ENCODE measurements around the gene SCUBE1.

SCUBE1 gene

GRCh38 chr22:43238526-43239006, 104.6 kb downstream of the SCUBE1 start:
- H3K4me3 ChIP-seq (ENCODE audit: low read length, poor library complexity, severe bottlenecking), result no peak overlapping the region
- TF ChIP-seq EZH2phosphoT487 (IDR thresholded peaks at IDR 0.05; ENCODE audit: borderline replicate concordance), result no peak
- TF ChIP-seq CTCF (conservative IDR thresholded peaks at IDR 0.05; ENCODE audit: low read length), result no peak
- no peaks in the 10 kb centered on the region for H3F3A ChIP-seq (ENCODE audit: low read depth)
- H3K27me3 ChIP-seq (ENCODE audit: insufficient read depth, low read length, poor library complexity, severe bottlenecking), result no peaks in the 10 kb centered on the region
- H3K9ac ChIP-seq (ENCODE audit: low read depth, low read length, poor library complexity, severe bottlenecking), result peak overlapping the region; percentile 10
- H3K4me1 ChIP-seq (ENCODE audit: insufficient read depth, low read length, poor library complexity, severe bottlenecking), result peaks cover 17% of the 10 kb centered on the region
- H2AFZ ChIP-seq (ENCODE audit: low read length), result no peak overlapping the region
- no peaks in the 10 kb centered on the region for H3K9me3 ChIP-seq (ENCODE audit: insufficient read depth, low read depth, low read length)
- H3K9me2 ChIP-seq (replicated peaks; ENCODE audit: low read depth, low read length), result no peaks in the 10 kb centered on the region
- no peaks in the 10 kb centered on the region for H3K79me2 ChIP-seq (ENCODE audit: insufficient read depth, low read length)
- no peak overlapping the region for H3K4me2 ChIP-seq (ENCODE audit: low read depth, low read length, poor library complexity, severe bottlenecking)
- no peaks in the 10 kb centered on the region for H4K20me1 ChIP-seq (ENCODE audit: insufficient read depth, low read length, poor library complexity, severe bottlenecking)
- H3K36me3 ChIP-seq (ENCODE audit: insufficient read depth, low read length), result no peaks in the 10 kb centered on the region

GRCh38 chr22:43237280-43237679, 105.9 kb downstream of the SCUBE1 start:
- no peak overlapping the region for H3K9ac ChIP-seq (ENCODE audit: low read depth, low read length, poor library complexity, severe bottlenecking)
- H3K79me2 ChIP-seq (ENCODE audit: insufficient read depth, low read length), result no peaks in the 10 kb centered on the region
- H3K27me3 ChIP-seq (ENCODE audit: insufficient read depth, low read length, poor library complexity, severe bottlenecking), result no peaks in the 10 kb centered on the region

GRCh38 chr22:43236411-43237166, 106.6 kb downstream of the SCUBE1 start:
- Histone ChIP-seq H2AFZ (ENCODE audit: low read length) (no peak overlapping the region), H3K4me2 (ENCODE audit: low read depth, low read length, poor library complexity, severe bottlenecking) (no peak overlapping the region), H3F3A (ENCODE audit: low read depth) (no peaks in the 10 kb centered on the region), H3K4me3 (ENCODE audit: low read length, poor library complexity, severe bottlenecking) (no peak overlapping the region), H3K9ac (ENCODE audit: low read depth, low read length, poor library complexity, severe bottlenecking) (no peak overlapping the region), H4K20me1 (ENCODE audit: insufficient read depth, low read length, poor library complexity, severe bottlenecking) (no peaks in the 10 kb centered on the region), H3K36me3 (ENCODE audit: insufficient read depth, low read length) (no peaks in the 10 kb centered on the region), H3K79me2 (ENCODE audit: insufficient read depth, low read length) (no peaks in the 10 kb centered on the region), H3K9me2 (replicated peaks; ENCODE audit: low read depth, low read length) (no peaks in the 10 kb centered on the region), H3K27me3 (ENCODE audit: insufficient read depth, low read length, poor library complexity, severe bottlenecking) (no peaks in the 10 kb centered on the region), H3K9me3 (ENCODE audit: insufficient read depth, low read depth, low read length) (no peaks in the 10 kb centered on the region), H3K4me1 (ENCODE audit: insufficient read depth, low read length, poor library complexity, severe bottlenecking) (peaks cover 17% of the 10 kb centered on the region)
- no peak; the same call in 1 of the 2 replicates for TF ChIP-seq CTCF (conservative IDR thresholded peaks at IDR 0.05; ENCODE audit: low read length)
- TF ChIP-seq EZH2phosphoT487 (IDR thresholded peaks at IDR 0.05; ENCODE audit: borderline replicate concordance), result no peak

More at GRCh38 chr22:43237280-43237679, 105.9 kb downstream of the SCUBE1 start:
- H3K9me2 ChIP-seq (replicated peaks; ENCODE audit: low read depth, low read length), result no peaks in the 10 kb centered on the region
- H3F3A ChIP-seq (ENCODE audit: low read depth), result no peaks in the 10 kb centered on the region
- H3K4me1 ChIP-seq (ENCODE audit: insufficient read depth, low read length, poor library complexity, severe bottlenecking), result peaks cover 17% of the 10 kb centered on the region
- H3K36me3 ChIP-seq (ENCODE audit: insufficient read depth, low read length), result no peaks in the 10 kb centered on the region
- no peak overlapping the region for H2AFZ ChIP-seq (ENCODE audit: low read length)
- no peaks in the 10 kb centered on the region for H4K20me1 ChIP-seq (ENCODE audit: insufficient read depth, low read length, poor library complexity, severe bottlenecking)
- H3K4me2 ChIP-seq (ENCODE audit: low read depth, low read length, poor library complexity, severe bottlenecking), result no peak overlapping the region
- no peak overlapping the region for H3K4me3 ChIP-seq (ENCODE audit: low read length, poor library complexity, severe bottlenecking)
- no peaks in the 10 kb centered on the region for H3K9me3 ChIP-seq (ENCODE audit: insufficient read depth, low read depth, low read length)
- TF ChIP-seq CTCF (conservative IDR thresholded peaks at IDR 0.05; ENCODE audit: low read length), result no peak
- no peak for TF ChIP-seq EZH2phosphoT487 (IDR thresholded peaks at IDR 0.05; ENCODE audit: borderline replicate concordance)

Measured in Loucy (cell line).